ENCODE data around the gene CLK2.
"Not testable (repeated sequence)": the region's sequence is repeated elsewhere in the genome, so short reads cannot be mapped to it uniquely, and the experiment has no call there.

CLK2 gene

GRCh38 chr1:155251566-155251965, 21.7 kb downstream of the CLK2 start:
- no peak overlapping the region for H3K4me3 ChIP-seq (ENCODE audit: low read depth, low read length)
- TF ChIP-seq CTCF (IDR thresholded peaks at IDR 0.05; ENCODE audit: control insufficient read depth, extremely low read depth, insufficient read depth) = no peak
- no peak for DNase-seq (ENCODE audit: low read depth)

DNA sequence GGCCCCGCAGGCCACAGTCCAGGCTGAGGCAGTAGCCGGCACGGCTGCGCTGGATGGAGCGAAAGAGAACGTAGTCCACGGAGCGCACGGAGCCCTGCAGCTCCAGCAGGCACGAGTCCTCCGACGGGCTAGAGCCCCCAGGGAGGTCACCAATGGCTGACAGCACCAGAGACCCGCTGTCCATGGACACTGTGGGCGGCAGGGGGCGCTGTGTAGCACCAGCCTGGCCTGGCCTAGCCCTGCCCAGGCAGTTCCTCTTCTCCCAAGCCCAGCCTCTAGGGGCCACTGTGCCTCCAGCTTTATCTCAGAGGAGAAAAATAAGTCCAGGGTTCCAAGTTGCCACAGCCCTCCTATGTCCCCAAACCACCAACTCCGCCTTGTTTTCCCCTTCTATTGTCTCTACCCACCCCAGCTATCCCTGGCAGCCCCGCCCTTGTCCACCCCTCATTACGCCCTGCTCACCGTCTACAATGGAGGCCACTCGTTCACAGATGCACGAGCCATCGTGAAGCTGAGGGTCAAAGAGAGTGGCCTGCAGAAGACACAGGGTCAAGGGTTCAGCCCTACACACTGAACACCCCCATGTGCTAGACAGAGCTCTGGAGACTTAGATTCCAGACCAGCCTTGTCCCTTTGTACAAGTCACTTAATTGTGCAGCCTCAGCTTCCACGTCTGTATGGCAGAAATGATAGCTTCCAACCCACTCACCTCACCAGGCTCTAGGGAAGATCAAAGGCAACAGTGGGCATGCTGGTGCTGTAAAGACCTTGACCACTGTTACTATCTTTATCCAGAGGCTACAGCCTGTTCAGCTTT, 22.5 kb downstream of the CLK2 start:
- no peak overlapping the region for H3K4me3 ChIP-seq (ENCODE audit: low read depth, low read length)
- peak; percentile 100 for TF ChIP-seq CTCF (IDR thresholded peaks at IDR 0.05; ENCODE audit: control insufficient read depth, extremely low read depth, insufficient read depth)
- no peak for DNase-seq (ENCODE audit: low read depth)

DNA sequence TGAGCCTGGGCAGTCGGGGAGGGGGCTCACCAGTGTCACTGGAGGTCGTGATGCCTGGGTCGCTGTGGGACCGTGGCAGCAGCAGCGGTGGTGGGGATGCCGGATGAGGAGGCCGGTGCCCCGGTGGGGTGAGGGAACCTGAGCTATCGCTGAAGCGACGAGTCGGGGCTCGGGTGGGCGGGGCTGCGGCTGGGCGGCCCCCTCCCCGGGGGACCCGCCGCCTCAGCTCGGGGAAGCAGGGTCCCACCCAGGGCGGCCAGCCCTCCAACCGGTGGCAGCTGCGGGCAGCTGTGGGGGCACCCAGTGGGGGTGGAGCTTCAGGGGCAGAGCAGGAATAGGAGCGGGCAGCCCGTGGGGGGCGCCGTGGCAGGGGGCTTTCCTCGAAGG, 23.1 kb downstream of the CLK2 start:
- no peak overlapping the region for H3K4me3 ChIP-seq (ENCODE audit: low read depth, low read length)
- DNase-seq (ENCODE audit: low read depth) = no peak
- TF ChIP-seq CTCF (IDR thresholded peaks at IDR 0.05; ENCODE audit: control insufficient read depth, extremely low read depth, insufficient read depth) = no peak

- no peak for DNase-seq (ENCODE audit: low read depth)
- no peak overlapping the region for H3K4me3 ChIP-seq (ENCODE audit: low read depth, low read length)
- no peak for TF ChIP-seq CTCF (IDR thresholded peaks at IDR 0.05; ENCODE audit: control insufficient read depth, extremely low read depth, insufficient read depth)
These were observed 25.4 kb downstream of the CLK2 start for GRCh38 chr1:155247667-155248553.

- DNase-seq (ENCODE audit: low read depth); H3K4me3 ChIP-seq (ENCODE audit: low read depth, low read length): not testable (repeated sequence)
These were observed 26.5 kb downstream of the CLK2 start for GRCh38 chr1:155246796-155247195.

DNA sequence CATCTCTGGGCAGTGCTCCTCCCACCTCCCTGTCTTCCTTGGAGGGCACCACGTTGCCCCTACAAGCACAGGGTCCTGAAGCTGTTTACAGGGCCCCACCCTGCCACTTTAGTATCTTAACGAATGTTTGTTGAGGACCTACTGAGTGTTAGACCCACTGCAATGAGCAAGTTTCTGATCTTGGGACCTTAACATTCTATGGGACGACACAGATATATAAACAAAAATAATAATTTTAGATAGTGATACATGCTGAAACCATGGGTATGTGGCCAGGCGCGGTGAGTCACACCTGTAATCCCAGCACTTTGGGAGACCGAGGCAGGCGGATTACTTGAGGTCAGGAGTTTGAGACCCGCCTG, 28.2 kb downstream of the CLK2 start:
- no peak for TF ChIP-seq CTCF (IDR thresholded peaks at IDR 0.05; ENCODE audit: control insufficient read depth, extremely low read depth, insufficient read depth)
- peak overlapping the region; percentile 70 for H3K4me3 ChIP-seq (ENCODE audit: low read depth, low read length)
- DNase-seq (ENCODE audit: low read depth) = no peak

GRCh38 chr1:155244368-155245162, 28.7 kb downstream of the CLK2 start:
- peak overlapping the region; percentile 70 for H3K4me3 ChIP-seq (ENCODE audit: low read depth, low read length)
- peak; percentile 51 for TF ChIP-seq CTCF (IDR thresholded peaks at IDR 0.05; ENCODE audit: control insufficient read depth, extremely low read depth, insufficient read depth)
- peak; percentile 98 for DNase-seq (ENCODE audit: low read depth)
